ENCODE data around the gene KCNJ18. TPM values are rescaled to one million over a fixed set of nuclear protein-coding genes. Genes with fewer than 3 reads are reported as not detected.
"Not testable (repeated sequence)": the region's sequence is repeated elsewhere in the genome, so short reads cannot be mapped to it uniquely, and the experiment has no call there.

KCNJ18 gene
- total RNA-seq, 1 experiment from 2014 or later, result not detected

DNA sequence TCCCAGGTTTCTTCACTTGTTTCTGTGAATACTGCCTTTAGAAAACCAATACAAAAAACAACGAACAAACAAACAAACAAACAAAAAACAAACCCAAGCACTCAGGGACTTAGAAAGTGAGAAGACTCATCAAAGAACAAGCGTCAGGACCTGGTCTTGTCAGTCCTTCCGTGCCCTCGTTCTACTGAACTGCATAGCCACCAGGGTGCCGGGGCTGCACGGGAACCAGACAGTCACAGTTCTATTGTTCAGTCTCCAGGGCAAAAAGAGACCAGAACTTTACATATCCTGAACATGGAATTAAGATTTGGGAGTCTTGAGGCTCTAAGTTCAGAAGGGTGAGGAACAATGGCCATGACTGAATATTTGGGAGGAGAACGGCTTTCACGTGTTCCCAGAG lies 28.2 kb downstream of the KCNJ18 start:
- H3K27me3 ChIP-seq (ENCODE audit: control insufficient read depth, insufficient read depth, low read length); H3K36me3 ChIP-seq (ENCODE audit: control insufficient read depth, insufficient read depth, low read length); H3K9me3 ChIP-seq (ENCODE audit: control insufficient read depth, insufficient read depth, low read depth, low read length); DNase-seq (ENCODE audit: low read depth, low spot score); H3K27ac ChIP-seq (ENCODE audit: low read length); H3K4me3 ChIP-seq (ENCODE audit: low read depth in 2 of 2, low read length in 2 of 2); BruUV-seq (replicated peaks); intact Hi-C loops (cut with micrococcal nuclease; ENCODE audit: unreplicated experiment); H3K4me1 ChIP-seq (ENCODE audit: control insufficient read depth, insufficient read depth, low read length); in situ Hi-C loops (cut with HindIII; ENCODE audit: low pct_unique_long_range_greater_than_20kb, low sequenced_read_pairs); POLR2A ChIA-PET; CTCF ChIA-PET; ATAC-seq: not testable (repeated sequence)

- POLR2A ChIA-PET; DNase-seq (ENCODE audit: low read depth, low spot score); in situ Hi-C loops (cut with HindIII; ENCODE audit: low pct_unique_long_range_greater_than_20kb, low sequenced_read_pairs): not testable (repeated sequence)
Observed at GRCh38 chr17:21722268-21722667, 29.9 kb downstream of the KCNJ18 start.

DNA sequence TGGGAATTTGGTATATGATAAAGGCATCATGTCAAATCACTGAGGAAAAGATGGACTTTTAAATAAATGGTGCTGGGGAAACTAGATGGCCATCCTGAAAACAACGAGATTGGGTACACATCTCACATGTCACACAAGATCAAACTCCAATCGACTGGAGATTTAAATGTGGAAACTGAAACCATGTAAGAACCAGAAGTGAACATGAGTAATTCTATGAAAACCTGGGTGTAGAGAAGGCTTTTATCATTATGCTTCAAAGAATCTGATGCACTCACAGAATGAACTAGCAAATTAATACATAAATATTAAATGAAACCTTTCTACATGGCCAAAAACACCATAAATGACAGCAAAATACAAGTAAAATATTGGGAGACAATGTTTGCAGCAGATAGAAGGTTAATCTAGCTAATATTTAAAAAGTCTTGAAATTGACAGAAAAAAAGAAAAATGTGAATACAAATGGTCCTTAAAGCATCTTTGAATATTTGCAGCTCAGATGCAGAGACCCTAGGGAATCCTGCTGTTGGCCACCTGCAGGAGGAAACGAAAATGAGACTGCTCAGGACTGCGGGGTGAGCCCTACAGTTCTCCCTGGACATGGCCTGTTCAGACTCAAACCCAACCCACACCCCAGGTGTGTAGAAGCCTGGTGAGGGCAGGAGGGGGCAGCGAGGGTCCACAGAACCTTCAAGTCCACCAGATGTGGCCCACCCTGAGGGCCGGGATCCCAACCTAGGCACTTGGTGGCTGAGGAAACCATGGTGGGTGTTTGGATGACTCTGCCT lies 32.1 kb downstream of the KCNJ18 start:
- ATAC-seq; BruUV-seq (replicated peaks): not testable (repeated sequence)

More at GRCh38 chr17:21722268-21722667, 29.9 kb downstream of the KCNJ18 start:
- H3K27me3 ChIP-seq (ENCODE audit: control insufficient read depth, insufficient read depth, low read length); ATAC-seq; intact Hi-C loops (cut with micrococcal nuclease; ENCODE audit: unreplicated experiment); H3K27ac ChIP-seq (ENCODE audit: low read length); H3K4me1 ChIP-seq (ENCODE audit: control insufficient read depth, insufficient read depth, low read length); H3K9me3 ChIP-seq (ENCODE audit: control insufficient read depth, insufficient read depth, low read depth, low read length); CTCF ChIA-PET; BruUV-seq (replicated peaks); H3K36me3 ChIP-seq (ENCODE audit: control insufficient read depth, insufficient read depth, low read length); H3K4me3 ChIP-seq (ENCODE audit: low read depth in 2 of 2, low read length in 2 of 2): not testable (repeated sequence)

GRCh38 chr17:21731076-21731475 lies 38.8 kb downstream of the KCNJ18 start:
- POLR2A ChIA-PET; H3K4me3 ChIP-seq (ENCODE audit: low read depth in 2 of 2, low read length in 2 of 2); DNase-seq (ENCODE audit: low read depth, low spot score); H3K27me3 ChIP-seq (ENCODE audit: control insufficient read depth, insufficient read depth, low read length); BruUV-seq (replicated peaks); H3K9me3 ChIP-seq (ENCODE audit: control insufficient read depth, insufficient read depth, low read depth, low read length); H3K4me1 ChIP-seq (ENCODE audit: control insufficient read depth, insufficient read depth, low read length); CTCF ChIA-PET; H3K36me3 ChIP-seq (ENCODE audit: control insufficient read depth, insufficient read depth, low read length); in situ Hi-C loops (cut with HindIII; ENCODE audit: low pct_unique_long_range_greater_than_20kb, low sequenced_read_pairs); intact Hi-C loops (cut with micrococcal nuclease; ENCODE audit: unreplicated experiment); H3K27ac ChIP-seq (ENCODE audit: low read length); ATAC-seq: not testable (repeated sequence)

More for the DNA sequence above, 32.1 kb downstream of the KCNJ18 start:
- H3K9me3 ChIP-seq (ENCODE audit: control insufficient read depth, insufficient read depth, low read depth, low read length); H3K36me3 ChIP-seq (ENCODE audit: control insufficient read depth, insufficient read depth, low read length); H3K4me1 ChIP-seq (ENCODE audit: control insufficient read depth, insufficient read depth, low read length); H3K4me3 ChIP-seq (ENCODE audit: low read depth in 2 of 2, low read length in 2 of 2); H3K27ac ChIP-seq (ENCODE audit: low read length); CTCF ChIA-PET; intact Hi-C loops (cut with micrococcal nuclease; ENCODE audit: unreplicated experiment); H3K27me3 ChIP-seq (ENCODE audit: control insufficient read depth, insufficient read depth, low read length); in situ Hi-C loops (cut with HindIII; ENCODE audit: low pct_unique_long_range_greater_than_20kb, low sequenced_read_pairs); POLR2A ChIA-PET; DNase-seq (ENCODE audit: low read depth, low spot score): not testable (repeated sequence)

GRCh38 chr17:21733931-21734330 lies 41.6 kb downstream of the KCNJ18 start:
- DNase-seq (ENCODE audit: low read depth, low spot score); intact Hi-C loops (cut with micrococcal nuclease; ENCODE audit: unreplicated experiment); H3K4me1 ChIP-seq (ENCODE audit: control insufficient read depth, insufficient read depth, low read length); CTCF ChIA-PET; H3K27ac ChIP-seq (ENCODE audit: low read length); H3K36me3 ChIP-seq (ENCODE audit: control insufficient read depth, insufficient read depth, low read length); H3K4me3 ChIP-seq (ENCODE audit: low read depth in 2 of 2, low read length in 2 of 2); H3K27me3 ChIP-seq (ENCODE audit: control insufficient read depth, insufficient read depth, low read length); ATAC-seq; in situ Hi-C loops (cut with HindIII; ENCODE audit: low pct_unique_long_range_greater_than_20kb, low sequenced_read_pairs); H3K9me3 ChIP-seq (ENCODE audit: control insufficient read depth, insufficient read depth, low read depth, low read length); POLR2A ChIA-PET; BruUV-seq (replicated peaks): not testable (repeated sequence)
